ENCODE data around the gene ASNSD1. TPM values are rescaled to one million over a fixed set of nuclear protein-coding genes. Genes with fewer than 3 reads are reported as not detected.

ASNSD1 gene
- total RNA-seq, 1 donor from 2014 or later, result 58.4 TPM

GRCh38 chr2:189719571-189719970 lies 58.3 kb downstream of the ASNSD1 start:
- peaks cover 4% of the 10 kb centered on the region for H3K4me1 Mint-ChIP-seq (ENCODE audit: low read depth)
- H3K4me3 Mint-ChIP-seq, result no peak overlapping the region
- no peak for DNase-seq (ENCODE audit: low spot score)
- H3K27ac Mint-ChIP-seq, result no peak overlapping the region
- no peaks in the 10 kb centered on the region for H3K36me3 Mint-ChIP-seq (ENCODE audit: low read depth)
- intact Hi-C loops (cut with micrococcal nuclease), result no loop called here
- peaks cover 14% of the 10 kb centered on the region for H3K9me3 Mint-ChIP-seq
- H3K27me3 Mint-ChIP-seq (ENCODE audit: insufficient read depth), result no peaks in the 10 kb centered on the region

Other genes with a start within 250 kb of the ASNSD1 start
- 108 and 112 TPM in 2 replicates for gene WDR75, start 220.0 kb upstream of the ASNSD1 start, total RNA-seq
- gene SLC40A1, start 80.7 kb upstream of the ASNSD1 start, total RNA-seq, result 0.86 and 1.2 TPM in 2 replicates
- 4.2 and 5.8 TPM in 2 replicates for gene ANKAR, start 13.2 kb downstream of the ASNSD1 start, total RNA-seq
- 8.3 and 11.4 TPM in 2 replicates for gene OSGEPL1, start 101.3 kb downstream of the ASNSD1 start, total RNA-seq
- gene ORMDL1, start 122.9 kb downstream of the ASNSD1 start, total RNA-seq, result 78.7 and 80.1 TPM in 2 replicates
- gene PMS1, start 123.0 kb downstream of the ASNSD1 start, total RNA-seq, result 54.4 and 55.9 TPM in 2 replicates

Data from activated T-helper 1 cell treated with anti-CD3 and anti-CD28 coated beads, Interleukin-12 subunit alpha, Interleukin-12 subunit beta, Interleukin-2, Interleukin-4 antibody, amounts not matched to agents 30 ng/mL and 10 ng/mL and 1 ng/mL, durations not matched to agents 14 hours and 24 hours and 36 hours (primary cell).